ENCODE data around the gene AGFG1.

DNA sequence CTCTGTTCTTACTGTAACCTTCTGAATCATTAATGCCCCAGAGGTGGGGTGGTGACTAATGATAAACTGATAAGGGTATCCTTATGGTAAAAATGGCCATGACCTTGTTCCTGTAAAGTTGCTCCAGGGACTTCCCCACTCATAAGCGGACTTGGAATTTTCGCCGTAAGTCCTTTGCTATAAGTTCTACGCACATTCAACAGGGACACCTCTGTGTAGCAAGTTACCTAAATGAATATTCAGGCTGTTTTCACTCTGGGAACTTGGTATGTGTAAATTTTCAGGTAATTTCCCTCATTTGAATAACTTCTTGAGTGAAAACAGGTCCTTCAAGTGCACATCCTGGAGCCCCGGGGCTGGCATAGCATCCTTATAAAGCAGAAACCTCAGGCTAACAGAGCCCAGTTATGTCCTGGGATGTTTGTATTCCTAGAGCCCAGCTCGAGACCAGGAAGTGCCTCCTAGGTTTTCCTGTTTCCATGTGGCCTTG lies 9.4 kb upstream of the AGFG1 start:
- TF ChIP-seq EZH2 (IDR thresholded peaks at IDR 0.05) (no peak), POLR2AphosphoS5 (IDR thresholded peaks at IDR 0.05; ENCODE audit: borderline replicate concordance, low read depth, low read length) (no peak)
